GM23338 (cell line): ENCODE measurements around the gene ZFPL1. TPM values are rescaled to one million over a fixed set of nuclear protein-coding genes. Genes with fewer than 3 reads are reported as not detected.

Experiments used
- ATAC-seq: fragments of 200-7000 bp; cut with Tn5 transposase; 3 replicates; pipeline ENCODE4 v1.9.1; 2020
- DNase-seq: peaks from one replicate; pipeline ENCODE4 v3.0.0-alpha.2; 2015; ENCODE audit warnings: low spot score
- H2AFZ ChIP-seq: fragments of 200-600 bp; sonication (generic); 2 replicates; pipeline ENCODE4 v1.8.0; 2016; ENCODE audit warnings: antibody characterized with exemption, mild to moderate bottlenecking, moderate library complexity
- H3F3A ChIP-seq: fragments of 200-600 bp; sonication (generic); replicated peaks from 2 replicates; pipeline ENCODE4 v1.8.0; 2017; ENCODE audit warnings: antibody characterized with exemption, mixed run types, low read depth
- H3K27ac ChIP-seq: fragments of 200-600 bp; sonication (generic); 2 replicates; pipeline ENCODE4 v1.6.1; 2016; ENCODE audit warnings: low read depth
- H3K27me3 ChIP-seq: fragments of 200-600 bp; sonication (generic); 2 replicates; pipeline ENCODE4 v1.8.0; 2016; ENCODE audit warnings: mild to moderate bottlenecking, mixed run types, moderate library complexity; ENCODE audit not compliant: insufficient read depth
- H3K36me3 ChIP-seq: fragments of 200-600 bp; sonication (generic); 2 replicates; pipeline ENCODE4 v1.8.0; 2016; ENCODE audit warnings: mild to moderate bottlenecking; ENCODE audit not compliant: insufficient read depth
- H3K4me1 ChIP-seq: fragments of 200-600 bp; sonication (generic); 2 replicates; pipeline ENCODE4 v1.8.0; 2016; ENCODE audit warnings: mild to moderate bottlenecking, moderate library complexity; ENCODE audit not compliant: insufficient read depth
- H3K4me2 ChIP-seq: fragments of 200-600 bp; sonication (generic); 2 replicates; pipeline ENCODE4 v1.7.1; 2017; ENCODE audit warnings: mixed run types
- H3K4me3 ChIP-seq: fragments of 200-600 bp; sonication (generic); 2 replicates; pipeline ENCODE4 v1.6.1; 2016; ENCODE audit warnings: mixed run types
- H3K79me2 ChIP-seq: fragments of 200-600 bp; sonication (generic); replicated peaks from 2 replicates; pipeline ENCODE4 v1.8.0; 2017; ENCODE audit warnings: mild to moderate bottlenecking; ENCODE audit not compliant: insufficient read depth
- H3K9me2 ChIP-seq: fragments of 200-600 bp; sonication (generic); 2 replicates; pipeline ENCODE4 v1.8.0; 2017; ENCODE audit not compliant: insufficient read depth
- H4K20me1 ChIP-seq: fragments of 200-600 bp; sonication (generic); replicated peaks from 2 replicates; pipeline ENCODE4 v1.8.0; 2017; ENCODE audit warnings: mild to moderate bottlenecking; ENCODE audit not compliant: insufficient read depth
- H3K27ac Mint-ChIP-seq: 2 replicates; pipeline ENCODE4 v1.8.0; 2020; ENCODE audit warnings: inconsistent platforms, mild to moderate bottlenecking, moderate library complexity, mixed read lengths
- H3K27me3 Mint-ChIP-seq: 3 replicates; pipeline ENCODE4 v1.8.0; 2022; ENCODE audit warnings: low read depth, mild to moderate bottlenecking, moderate library complexity, mixed read lengths, inconsistent platforms; ENCODE audit not compliant: insufficient read depth, poor library complexity
- H3K36me3 Mint-ChIP-seq: 3 replicates; pipeline ENCODE4 v1.8.0; 2021; ENCODE audit warnings: low read depth, mild to moderate bottlenecking, inconsistent platforms, moderate library complexity, mixed read lengths
- H3K4me1 Mint-ChIP-seq: 3 replicates; pipeline ENCODE4 v1.8.0; 2020; ENCODE audit warnings: mild to moderate bottlenecking, inconsistent platforms, mixed read lengths
- H3K4me3 Mint-ChIP-seq: 3 replicates; pipeline ENCODE4 v1.8.0; 2021; ENCODE audit warnings: moderate library complexity, mild to moderate bottlenecking, inconsistent platforms, mixed read lengths
- H3K9me3 Mint-ChIP-seq: 3 replicates; pipeline ENCODE4 v1.8.0; 2020; ENCODE audit warnings: moderate library complexity, mild to moderate bottlenecking, inconsistent platforms, mixed read lengths
- CREB1 ChIP-seq: fragments of 250-450 bp; sonication (Bioruptor Pico); IDR thresholded peaks from 2 replicates; pipeline ENCODE4 v1.5.0; 2020; ENCODE audit warnings: low read depth, mild to moderate bottlenecking, moderate library complexity
- CTCF ChIP-seq, 2 experiments: fragments of 200-600 bp in 1 of 2; sonication (generic) in 1 of 2; conservative IDR thresholded peaks; 2 replicates each; pipeline versions ENCODE4 v1.5.1 to v1.6.1; 2016 to 2017; ENCODE audit warnings: antibody characterized with exemption in 2 of 2, low read depth in 2 of 2, mild to moderate bottlenecking in 2 of 2, moderate library complexity in 1 of 2
- ETS1 ChIP-seq: IDR thresholded peaks from 2 replicates; pipeline ENCODE4 v1.6.1; 2016; ENCODE audit warnings: antibody characterized with exemption
- EZH2 ChIP-seq: fragments of 200-600 bp; sonication (generic); IDR thresholded peaks from one replicate; pipeline ENCODE4 v1.8.0; 2017; ENCODE audit warnings: antibody characterized with exemption, mild to moderate bottlenecking, low read depth; ENCODE audit not compliant: unreplicated experiment
- EZH2phosphoT487 ChIP-seq: fragments of 200-600 bp; sonication (generic); IDR thresholded peaks from one replicate; pipeline ENCODE4 v1.8.1; 2018; ENCODE audit warnings: antibody characterized with exemption; ENCODE audit not compliant: unreplicated experiment
- JUNB ChIP-seq: IDR thresholded peaks from one replicate; pipeline ENCODE4 v1.6.1; 2016; ENCODE audit warnings: antibody characterized with exemption; ENCODE audit not compliant: unreplicated experiment
- NANOG ChIP-seq: IDR thresholded peaks from 2 replicates; pipeline ENCODE4 v1.6.1; 2016; ENCODE audit warnings: antibody characterized with exemption, borderline replicate concordance
- POLR2AphosphoS5 ChIP-seq: IDR thresholded peaks from 2 replicates; pipeline ENCODE4 v1.6.1; 2016; ENCODE audit warnings: antibody characterized with exemption, low read depth
- REST ChIP-seq: IDR thresholded peaks from one replicate; pipeline ENCODE4 v1.6.1; 2018; ENCODE audit warnings: antibody characterized with exemption; ENCODE audit not compliant: unreplicated experiment
- STAT1 ChIP-seq: IDR thresholded peaks from one replicate; pipeline ENCODE4 v1.6.1; 2016; ENCODE audit warnings: antibody characterized with exemption; ENCODE audit not compliant: unreplicated experiment
- ZNF114 ChIP-seq: fragments of 250-450 bp; sonication (Bioruptor Pico); IDR thresholded peaks from 2 replicates; pipeline ENCODE4 v1.5.0; 2020; ENCODE audit warnings: mild to moderate bottlenecking, moderate library complexity
- ZNF331 ChIP-seq: fragments of 250-450 bp; sonication (Bioruptor Pico); IDR thresholded peaks from 2 replicates; pipeline ENCODE4 v1.5.0; 2020; ENCODE audit warnings: low read depth, mild to moderate bottlenecking, moderate library complexity
- ZNF462 ChIP-seq: fragments of 250-450 bp; sonication (Bioruptor Pico); IDR thresholded peaks from 2 replicates; pipeline ENCODE4 v1.5.0; 2020; ENCODE audit warnings: mild to moderate bottlenecking, moderate library complexity
- polyA plus RNA-seq: library from polyadenylated mRNA; unstranded; fragments of >200 nt; fragmentation: Nextera tagmentation; extraction: Ambion mirVana; gene quantifications from 2 replicates; pipeline ENCODE4 v1.2.1, GENCODE V29; 2016
- total RNA-seq: library from RNA; depleted of rRNA; stranded (reverse); fragments of >200 nt; shearing (Covaris generic); gene quantifications from 2 replicates; pipeline ENCODE4 v1.2.3, GENCODE V29; 2014

Gene ZFPL1
- total and polyA plus RNA-seq, 2 experiments from 2014 or later: 26.3 to 26.8 TPM

GRCh38 chr11:65040520-65040846, 43.5 kb upstream of the ZFPL1 start:
- H3K36me3 ChIP-seq: no peaks in the 10 kb centered on the region
- H3K27me3 ChIP-seq: no peaks in the 10 kb centered on the region
- H3K27ac ChIP-seq: peak overlapping the region; percentile 98
- H3K4me3 ChIP-seq: peak overlapping the region; percentile 87
- H3K9me2 ChIP-seq: no peaks in the 10 kb centered on the region
- H4K20me1 ChIP-seq: peaks cover 11% of the 10 kb centered on the region
- H3K4me1 ChIP-seq: no peaks in the 10 kb centered on the region; the same call in 1 of the 2 replicates
- H3K36me3 Mint-ChIP-seq: peaks cover 17% of the 10 kb centered on the region
- H3F3A ChIP-seq: 0 out of 2 replicates have a peak, but pooled peaks cover 11% of the 10 kb centered on the region
- no peak overlapping the region for H2AFZ ChIP-seq
- no peak for DNase-seq
- no peak for TF ChIP-seq ZNF462
- no peak for TF ChIP-seq EZH2phosphoT487
- TF ChIP-seq ETS1: no peak
- no peak for TF ChIP-seq ZNF331 (CRISPR knock-in tag)
- TF ChIP-seq NANOG: no peak
- no peak for TF ChIP-seq CREB1 (CRISPR knock-in tag)
- TF ChIP-seq ZNF114 (CRISPR knock-in tag): no peak
- no peak for TF ChIP-seq STAT1
- no peak for TF ChIP-seq CTCF (conservative IDR thresholded peaks at IDR 0.05; ENCODE audit: low read depth in 2 of 2)
- no peak for TF ChIP-seq POLR2AphosphoS5
- TF ChIP-seq JUNB: no peak
- TF ChIP-seq REST: no peak
- no peak for TF ChIP-seq EZH2
- H3K27me3 Mint-ChIP-seq: peaks cover 9% of the 10 kb centered on the region
- H3K79me2 ChIP-seq: peaks cover 18% of the 10 kb centered on the region
- no peak for ATAC-seq
- peak overlapping the region; percentile 91 for H3K4me2 ChIP-seq
- H3K27ac Mint-ChIP-seq: peak overlapping the region; percentile 94
- peaks cover 9% of the 10 kb centered on the region for H3K4me1 Mint-ChIP-seq
- no peaks in the 10 kb centered on the region for H3K9me3 Mint-ChIP-seq
- H3K4me3 Mint-ChIP-seq: peak overlapping the region; percentile 83
